KOPT-K1 (cell line): Measurements from ENCODE around the gene CALB2.
"Not testable (repeated sequence)": the region's sequence is repeated elsewhere in the genome, so short reads cannot be mapped to it uniquely, and the experiment has no call there.

Source experiments
- H3K27ac ChIP-seq: fragments of 200-600 bp; sonication (generic); 2 replicates; pipeline ENCODE4 v1.5.1; 2016; ENCODE audit warnings: antibody characterized with exemption, mild to moderate bottlenecking, low read depth, low read length; ENCODE audit not compliant: poor library complexity, severe bottlenecking
- H3K36me3 ChIP-seq: fragments of 200-600 bp; sonication (generic); 2 replicates; pipeline ENCODE4 v1.5.1; 2017; ENCODE audit warnings: antibody characterized with exemption, mild to moderate bottlenecking, low read length, moderate library complexity; ENCODE audit not compliant: insufficient read depth
- H3K9me3 ChIP-seq: fragments of 200-600 bp; sonication (generic); 2 replicates; pipeline ENCODE4 v1.5.1; 2017; ENCODE audit warnings: antibody characterized with exemption, low read length, mild to moderate bottlenecking; ENCODE audit not compliant: insufficient read depth, poor library complexity, severe bottlenecking

The CALB2 gene, protein sequence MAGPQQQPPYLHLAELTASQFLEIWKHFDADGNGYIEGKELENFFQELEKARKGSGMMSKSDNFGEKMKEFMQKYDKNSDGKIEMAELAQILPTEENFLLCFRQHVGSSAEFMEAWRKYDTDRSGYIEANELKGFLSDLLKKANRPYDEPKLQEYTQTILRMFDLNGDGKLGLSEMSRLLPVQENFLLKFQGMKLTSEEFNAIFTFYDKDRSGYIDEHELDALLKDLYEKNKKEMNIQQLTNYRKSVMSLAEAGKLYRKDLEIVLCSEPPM

DNA sequence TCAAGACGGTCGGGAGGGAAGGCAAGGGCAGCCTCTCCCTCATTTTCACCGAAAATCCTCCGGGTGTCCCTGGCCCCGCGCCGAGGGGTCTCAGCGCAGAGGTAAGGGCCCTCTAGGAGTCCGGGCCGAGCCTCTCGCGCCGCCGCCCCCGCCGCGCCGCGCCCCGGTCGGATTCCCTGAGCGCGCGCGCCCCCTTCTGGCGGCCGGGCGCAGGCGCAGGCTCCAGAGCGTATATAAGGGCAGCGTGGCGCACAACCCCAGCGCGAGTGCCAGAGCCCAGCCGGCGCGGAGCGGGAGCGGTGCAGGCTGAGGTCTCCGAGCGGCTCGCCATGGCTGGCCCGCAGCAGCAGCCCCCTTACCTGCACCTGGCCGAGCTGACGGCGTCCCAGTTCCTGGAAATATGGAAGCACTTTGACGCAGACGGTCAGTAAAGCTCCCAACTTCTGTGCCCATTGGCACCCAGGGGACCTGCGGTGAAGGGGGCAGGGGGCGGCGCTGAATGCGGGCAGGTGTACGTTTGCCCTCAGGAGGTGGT, at the start of gene CALB2:
CALB2 (plus strand) TSS at position 260 of the 535 bp plus-strand sequence; CDS start at position 330, 70 bp downstream.
- no peaks in the 10 kb centered on the region for H3K36me3 ChIP-seq
- H3K27ac ChIP-seq, result no peak within 1 kb of the TSS
- no peaks in the 10 kb centered on the region for H3K9me3 ChIP-seq

DNA sequence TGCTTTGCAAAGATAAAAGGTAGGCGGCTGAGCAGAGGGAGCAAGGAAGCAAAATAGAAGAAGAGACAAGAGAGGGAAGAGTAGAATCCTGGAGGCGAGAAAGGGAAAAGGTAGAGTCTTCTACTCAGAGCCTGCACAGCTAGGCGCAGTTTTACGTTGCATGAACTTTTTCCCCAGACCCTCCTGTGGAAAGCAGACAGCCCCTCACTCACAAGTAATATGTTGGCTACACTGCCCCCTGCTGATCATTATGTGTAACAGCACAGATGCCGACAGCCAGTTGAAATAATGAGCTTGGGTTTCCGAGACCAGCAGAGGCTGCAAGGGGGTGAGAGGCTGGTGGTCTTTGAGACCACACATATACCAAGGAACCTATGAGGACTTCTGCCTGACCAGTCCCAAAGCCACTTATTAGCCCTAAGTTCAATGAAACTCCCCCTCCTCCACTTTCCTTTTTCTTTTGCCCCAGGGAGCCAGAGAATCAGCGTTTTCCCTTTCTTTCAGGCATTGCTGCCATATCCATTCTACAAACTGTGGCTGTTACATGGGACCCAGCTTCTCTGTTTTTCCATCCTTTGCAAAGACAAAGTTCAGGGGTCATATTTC, 46.9 kb upstream of the CALB2 start:
- H3K9me3 ChIP-seq, result no peaks in the 10 kb centered on the region
- H3K36me3 ChIP-seq, result no peaks in the 10 kb centered on the region
- no peak overlapping the region for H3K27ac ChIP-seq

DNA sequence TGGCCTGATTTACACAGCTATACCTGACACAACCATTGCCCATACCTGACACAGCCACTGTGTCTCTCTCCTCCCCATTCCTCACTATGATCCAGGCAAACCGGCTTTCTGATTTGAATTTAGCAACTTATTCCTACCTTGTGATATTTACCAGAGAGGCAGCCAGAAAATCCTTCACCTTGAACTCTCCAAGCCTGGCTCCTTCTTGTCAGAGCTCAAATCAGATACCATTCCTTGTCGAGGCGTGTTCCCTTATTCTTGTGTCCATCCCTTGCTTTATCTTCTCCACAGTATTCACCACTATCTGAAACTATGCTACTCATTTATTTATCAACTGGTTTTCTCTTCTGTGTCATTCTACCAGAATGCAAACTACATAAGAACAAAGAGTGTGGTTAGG, 44.9 kb upstream of the CALB2 start:
- H3K36me3 ChIP-seq, H3K9me3 ChIP-seq, H3K27ac ChIP-seq: not testable (repeated sequence)

DNA sequence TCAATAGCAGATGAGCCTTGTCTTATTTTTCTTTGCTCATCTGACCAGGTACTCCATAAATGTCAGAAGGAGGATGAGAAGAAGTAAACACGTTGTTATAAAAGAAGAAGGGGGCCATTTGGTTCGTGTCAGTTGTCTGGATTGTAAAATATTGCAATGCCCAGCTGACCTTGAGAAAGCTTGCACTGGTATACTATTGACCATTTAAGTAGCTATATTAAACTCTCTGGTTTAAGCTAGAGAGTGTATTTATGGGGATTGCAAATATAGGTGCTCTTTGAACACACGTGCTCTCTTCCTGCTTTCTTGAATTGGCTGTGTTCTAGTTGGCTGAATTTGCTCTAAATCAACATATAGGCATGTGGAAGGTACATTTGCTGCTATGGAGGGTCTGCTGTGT, 43.3 kb upstream of the CALB2 start:
- Histone ChIP-seq H3K9me3 (no peaks in the 10 kb centered on the region), H3K27ac (no peak overlapping the region), H3K36me3 (no peaks in the 10 kb centered on the region)

DNA sequence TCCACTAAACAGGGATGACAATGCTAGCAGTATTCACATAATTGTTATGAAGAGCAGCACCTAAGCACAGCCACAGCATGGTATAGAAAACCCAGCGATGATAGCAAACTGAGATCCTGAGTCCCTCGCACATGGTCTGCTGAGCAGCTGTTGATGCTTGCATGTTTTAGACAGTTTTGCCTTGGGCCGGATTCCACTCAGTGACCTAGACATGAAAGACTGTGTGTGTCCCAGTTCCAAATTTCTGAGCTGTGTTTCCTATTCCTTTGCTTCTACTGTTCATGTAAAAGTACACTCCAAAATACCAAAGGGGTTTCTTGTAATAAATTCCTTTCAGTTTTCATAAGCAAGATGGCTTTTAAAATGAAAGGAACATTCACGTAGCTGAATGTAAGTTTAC, 38.5 kb upstream of the CALB2 start:
- no peaks in the 10 kb centered on the region for H3K36me3 ChIP-seq
- no peaks in the 10 kb centered on the region for H3K9me3 ChIP-seq
- H3K27ac ChIP-seq, result no peak overlapping the region

DNA sequence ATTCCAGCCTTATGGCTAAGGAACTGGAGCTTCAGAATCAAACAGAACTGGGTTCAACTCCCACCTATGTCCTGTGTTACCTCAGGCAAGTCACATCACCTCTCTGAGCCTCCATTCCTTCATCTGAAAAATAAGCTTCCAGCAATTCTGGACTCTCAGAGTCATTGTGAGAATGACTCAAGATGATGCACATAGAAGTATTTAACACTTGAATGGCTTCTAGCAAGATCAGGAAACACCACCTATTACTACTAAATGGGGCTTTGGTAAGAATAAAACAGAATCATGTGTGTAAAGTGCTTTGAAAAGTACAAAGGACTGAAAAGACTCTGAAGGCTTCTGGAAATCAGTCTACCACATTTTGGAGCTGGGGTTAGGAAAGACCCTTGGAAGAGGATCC, 30.8 kb upstream of the CALB2 start:
- peaks cover 13% of the 10 kb centered on the region for H3K9me3 ChIP-seq
- H3K27ac ChIP-seq, result no peak overlapping the region
- H3K36me3 ChIP-seq, result no peaks in the 10 kb centered on the region

DNA sequence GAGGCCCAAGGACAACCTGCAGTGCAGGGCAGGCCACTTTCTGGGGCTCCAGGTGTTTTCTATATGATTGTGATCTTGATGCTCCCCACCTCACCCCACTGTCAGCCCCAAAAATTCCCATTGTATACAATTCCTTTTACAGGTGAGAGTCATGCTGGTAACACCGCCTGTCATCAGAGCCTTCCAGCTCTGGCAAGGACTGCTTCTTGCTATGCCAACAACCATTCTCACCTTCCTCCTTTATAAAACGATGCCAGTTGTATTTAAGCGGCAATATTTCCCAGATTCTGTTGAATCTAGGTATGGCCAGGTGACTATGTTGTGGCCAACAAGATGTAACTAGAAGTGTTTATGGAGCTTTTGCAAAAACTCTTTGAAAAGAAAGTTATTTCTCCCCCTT, 30.4 kb upstream of the CALB2 start:
- H3K36me3 ChIP-seq, result no peaks in the 10 kb centered on the region
- peaks cover 13% of the 10 kb centered on the region for H3K9me3 ChIP-seq
- H3K27ac ChIP-seq, result no peak overlapping the region

DNA sequence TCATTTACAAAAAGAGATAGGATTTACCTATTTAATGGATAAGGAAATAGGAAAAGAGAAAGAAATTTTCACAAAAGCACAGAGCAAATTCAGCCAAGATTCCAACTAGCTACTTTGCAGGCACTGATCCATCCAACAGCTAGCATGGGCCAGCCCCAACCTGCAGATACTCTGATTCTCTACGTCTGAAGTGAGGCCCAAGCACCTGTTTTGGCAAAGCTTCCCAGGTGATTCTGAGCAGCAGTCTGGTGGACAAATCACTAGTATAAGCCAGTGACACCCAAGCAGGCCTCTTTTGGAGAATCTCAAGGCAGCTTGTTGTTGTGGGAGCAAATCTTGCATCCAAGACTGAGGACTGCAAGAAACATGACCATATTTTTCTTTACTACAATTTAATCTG, 20.9 kb upstream of the CALB2 start:
- H3K36me3 ChIP-seq, result no peaks in the 10 kb centered on the region

DNA sequence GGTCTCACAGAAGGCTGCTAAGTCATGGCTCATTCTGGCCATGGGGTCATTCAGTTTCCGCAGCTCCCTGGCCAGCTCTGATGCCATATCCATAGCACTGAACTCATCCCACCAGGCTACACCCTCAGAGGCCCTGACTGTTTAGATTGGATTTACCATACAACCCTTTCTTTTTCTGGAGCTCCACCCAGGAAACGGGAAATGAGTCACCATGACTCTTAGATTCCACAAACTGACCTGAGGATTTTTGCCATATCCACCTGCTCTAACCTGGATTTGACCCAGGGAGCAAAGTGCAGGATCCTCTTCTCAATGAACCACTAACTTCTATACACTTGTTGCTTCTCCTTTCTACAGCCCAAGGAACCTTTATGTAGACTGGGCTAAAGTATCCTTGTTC, 20.3 kb upstream of the CALB2 start:
- Histone ChIP-seq H3K9me3 (no peaks in the 10 kb centered on the region), H3K36me3 (no peaks in the 10 kb centered on the region), H3K27ac (no peak overlapping the region)

More for the DNA sequence above, 20.9 kb upstream of the CALB2 start:
- H3K9me3 ChIP-seq, result no peaks in the 10 kb centered on the region
- no peak overlapping the region for H3K27ac ChIP-seq

DNA sequence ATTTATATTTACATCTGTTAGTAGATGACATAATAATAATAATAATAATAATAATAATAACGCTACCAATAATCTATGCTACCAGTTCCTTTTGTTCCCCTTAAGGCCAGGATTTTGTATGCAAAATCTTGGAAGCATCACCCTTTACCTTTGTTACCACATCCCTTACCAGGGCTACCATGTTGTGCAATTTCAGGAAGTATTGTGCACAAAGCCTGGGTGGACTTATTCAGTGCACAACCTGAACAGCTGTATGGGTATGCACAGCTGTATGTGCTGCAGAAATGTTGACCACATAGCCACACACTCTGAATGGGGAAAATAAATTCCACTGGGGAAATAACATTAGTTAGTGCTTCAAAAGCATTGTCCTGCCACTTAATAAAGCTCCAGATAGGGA, 19.9 kb upstream of the CALB2 start:
- no peaks in the 10 kb centered on the region for H3K9me3 ChIP-seq
- H3K27ac ChIP-seq, result no peak overlapping the region
- H3K36me3 ChIP-seq, result no peaks in the 10 kb centered on the region

DNA sequence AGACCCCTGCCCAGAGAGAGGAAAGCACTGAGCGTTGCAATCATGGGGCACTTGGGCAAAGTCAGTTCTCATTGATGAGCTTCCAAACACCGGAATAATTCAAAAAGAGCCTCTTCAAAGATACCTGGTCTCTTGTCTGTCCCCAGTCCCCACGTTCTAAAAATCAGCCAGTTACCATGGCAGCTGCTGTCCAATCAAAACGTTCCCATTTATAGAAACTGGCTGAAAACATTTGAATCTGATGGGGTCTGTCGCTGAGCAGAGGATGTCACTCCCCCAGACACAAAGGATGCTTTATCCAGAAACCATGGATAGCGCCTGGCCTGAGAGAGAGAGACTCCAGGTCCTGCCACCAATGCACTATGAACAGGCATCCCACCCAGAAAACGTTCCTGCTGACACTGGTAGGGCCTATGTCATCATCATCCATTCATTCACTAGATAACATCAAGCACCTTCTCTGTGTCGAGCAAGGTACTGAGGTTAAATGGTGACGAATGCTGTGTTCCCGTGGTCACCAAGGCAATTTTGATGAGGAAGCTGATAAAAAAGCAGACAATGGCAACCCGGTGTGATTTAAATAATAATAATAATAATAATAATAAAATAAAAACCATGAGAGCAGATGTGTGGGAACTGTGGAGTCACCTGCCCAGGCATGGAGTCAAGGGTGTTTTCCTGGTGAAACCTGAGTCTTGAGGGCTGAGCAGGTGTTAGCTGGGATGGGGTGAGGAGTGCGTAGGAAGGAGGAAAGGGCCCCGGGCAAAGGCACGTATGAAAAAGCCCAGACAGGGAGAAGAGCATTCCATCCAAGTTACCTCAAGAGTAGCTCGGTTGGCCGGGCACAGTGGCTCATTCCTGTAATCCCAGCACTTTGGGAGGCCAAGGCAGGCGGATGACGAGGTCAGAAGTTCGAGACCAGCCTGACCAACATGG, 19.0 kb upstream of the CALB2 start:
- no peak overlapping the region for H3K27ac ChIP-seq
- H3K9me3 ChIP-seq, result no peaks in the 10 kb centered on the region
- H3K36me3 ChIP-seq, result no peaks in the 10 kb centered on the region

DNA sequence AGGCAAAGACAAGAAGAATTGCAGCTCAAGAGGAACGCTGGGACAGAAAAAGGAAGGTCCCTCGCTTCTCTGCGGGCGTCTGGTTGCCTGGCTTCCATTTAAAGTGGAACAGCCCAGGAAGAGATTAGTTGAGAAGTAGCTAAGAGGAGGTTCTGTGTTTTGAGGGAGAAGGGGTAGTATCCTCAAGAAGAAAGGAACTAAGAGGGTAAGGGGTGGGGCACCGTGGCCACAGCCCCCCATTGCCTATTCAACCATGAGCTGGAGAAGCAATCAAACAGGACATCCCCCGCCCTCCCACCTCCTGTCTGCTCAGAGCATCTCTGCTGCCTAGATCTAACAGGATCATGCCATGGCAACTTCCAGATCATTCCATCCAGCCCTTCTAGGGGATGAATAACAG, 18.1 kb upstream of the CALB2 start:
- Histone ChIP-seq H3K36me3 (no peaks in the 10 kb centered on the region), H3K27ac (no peak overlapping the region), H3K9me3 (no peaks in the 10 kb centered on the region)

DNA sequence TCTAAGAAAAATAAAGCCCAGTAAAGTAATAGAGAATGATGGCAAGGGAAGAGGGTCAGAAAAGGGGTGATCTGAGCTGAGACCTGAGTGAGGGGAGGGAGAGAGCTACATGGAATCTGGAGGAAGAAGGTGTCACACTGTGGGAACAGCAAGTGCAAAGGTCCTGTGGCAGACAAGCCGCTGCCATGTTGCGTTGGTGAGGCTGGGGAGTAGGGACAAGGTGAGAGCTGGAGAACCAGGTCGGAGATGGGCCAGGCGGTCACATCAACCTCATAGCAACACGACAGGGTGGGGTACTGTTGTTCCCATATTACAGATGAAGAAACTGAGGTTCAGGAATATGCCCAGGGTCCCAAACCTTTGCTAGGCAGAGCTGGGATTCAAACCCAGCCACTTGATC, 16.6 kb upstream of the CALB2 start:
- no peaks in the 10 kb centered on the region for H3K36me3 ChIP-seq
- no peak overlapping the region for H3K27ac ChIP-seq
- H3K9me3 ChIP-seq, result no peaks in the 10 kb centered on the region

DNA sequence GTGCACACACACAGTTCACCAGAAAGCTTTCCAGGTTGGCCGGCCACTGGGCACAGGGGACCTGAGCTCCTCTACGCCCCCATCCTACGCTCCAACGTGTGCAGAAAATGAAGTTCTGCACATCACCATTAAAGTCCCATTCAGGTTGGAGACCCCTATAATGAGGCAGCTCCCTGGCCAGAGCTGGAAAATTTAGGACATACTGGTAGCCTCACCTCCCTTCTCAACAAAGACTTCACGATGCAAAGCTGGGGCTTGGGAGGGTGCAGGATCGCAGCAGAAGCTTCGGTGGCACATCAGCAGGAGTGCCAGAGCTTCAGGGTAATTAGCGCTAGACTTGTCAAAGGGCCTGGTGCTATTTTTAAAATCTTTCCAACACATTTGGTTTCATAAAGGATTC, 15.4 kb upstream of the CALB2 start:
- no peak overlapping the region for H3K27ac ChIP-seq
- H3K9me3 ChIP-seq, result no peaks in the 10 kb centered on the region
- no peaks in the 10 kb centered on the region for H3K36me3 ChIP-seq

DNA sequence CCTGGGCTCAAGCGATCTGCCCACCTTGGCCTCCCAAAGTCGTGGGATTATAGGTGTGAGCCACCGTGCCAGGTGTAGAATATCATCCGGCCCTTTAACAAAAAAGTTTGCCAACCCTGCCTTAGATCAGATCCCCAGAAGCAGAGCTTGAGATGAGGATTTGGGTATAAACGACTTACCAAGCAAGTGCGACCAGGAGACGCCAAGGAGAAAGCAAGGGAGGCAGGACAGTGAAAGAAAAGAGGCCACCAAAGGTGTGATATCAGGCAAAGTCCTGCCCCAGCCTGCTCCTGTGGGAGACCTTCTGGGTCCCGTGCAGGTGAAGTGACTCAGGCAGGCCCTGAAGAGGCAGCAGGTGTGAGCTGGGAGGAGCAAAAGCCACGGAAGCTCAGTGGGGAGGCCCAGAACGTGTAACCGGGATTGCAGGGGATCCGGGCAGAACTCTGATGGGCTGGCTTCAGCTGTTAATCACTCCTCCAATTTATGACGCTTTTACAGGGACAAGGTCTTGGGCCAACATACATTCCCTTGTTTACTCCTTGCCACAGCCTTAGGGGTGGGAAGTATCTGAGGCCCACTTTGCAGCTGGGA, 14.1 kb upstream of the CALB2 start:
- no peaks in the 10 kb centered on the region for H3K36me3 ChIP-seq
- H3K9me3 ChIP-seq, result no peaks in the 10 kb centered on the region
- no peak overlapping the region for H3K27ac ChIP-seq
